NB4 (cell line): Measurements from ENCODE around the gene CADPS2.
A peak's percentile ranks its signal among the peaks of the same experiment; 100 is the strongest.

ENCODE experiments used
- DNase-seq: peaks from one replicate; pipeline ENCODE4 v3.0.0; 2010; ENCODE audit warnings: low read depth
- H3K4me3 ChIP-seq: one replicate; pipeline ENCODE4 v1.5.1; 2011; ENCODE audit warnings: mild to moderate bottlenecking, low read depth, low read length, moderate library complexity
- CTCF ChIP-seq: IDR thresholded peaks from one replicate; pipeline ENCODE4 v1.5.1; 2012; ENCODE audit warnings: low read depth, low read length
- MYC ChIP-seq: IDR thresholded peaks from 2 replicates; pipeline ENCODE4 v1.6.1; 2011; ENCODE audit warnings: low read depth, low read length
- POLR2A ChIP-seq: IDR thresholded peaks from 2 replicates; pipeline ENCODE4 v1.6.1; 2011; ENCODE audit warnings: mild to moderate bottlenecking; ENCODE audit not compliant: insufficient read length; ENCODE audit errors: extremely low read depth
- TF ChIP-seq, protein P1 (sequence below): IDR thresholded peaks from 2 replicates; pipeline ENCODE4 v1.6.1; 2011; ENCODE audit warnings: low read depth, low read length

CADPS2 gene

GRCh38 chr7:122423591-122423990 lies 462.7 kb downstream of the CADPS2 start:
- H3K4me3 ChIP-seq, result no peak overlapping the region
- DNase-seq, result no peak
- TF ChIP-seq CTCF (no peak), MYC (no peak), POLR2A (no peak)
- TF ChIP-seq, protein P1, sequence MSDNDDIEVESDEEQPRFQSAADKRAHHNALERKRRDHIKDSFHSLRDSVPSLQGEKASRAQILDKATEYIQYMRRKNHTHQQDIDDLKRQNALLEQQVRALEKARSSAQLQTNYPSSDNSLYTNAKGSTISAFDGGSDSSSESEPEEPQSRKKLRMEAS, result no peak

GRCh38 chr7:122416336-122416735 lies 469.9 kb downstream of the CADPS2 start:
- no peak overlapping the region for H3K4me3 ChIP-seq
- no peak for DNase-seq
- TF ChIP-seq, protein P1, result no peak
- TF ChIP-seq CTCF (no peak), MYC (no peak), POLR2A (no peak)

DNA sequence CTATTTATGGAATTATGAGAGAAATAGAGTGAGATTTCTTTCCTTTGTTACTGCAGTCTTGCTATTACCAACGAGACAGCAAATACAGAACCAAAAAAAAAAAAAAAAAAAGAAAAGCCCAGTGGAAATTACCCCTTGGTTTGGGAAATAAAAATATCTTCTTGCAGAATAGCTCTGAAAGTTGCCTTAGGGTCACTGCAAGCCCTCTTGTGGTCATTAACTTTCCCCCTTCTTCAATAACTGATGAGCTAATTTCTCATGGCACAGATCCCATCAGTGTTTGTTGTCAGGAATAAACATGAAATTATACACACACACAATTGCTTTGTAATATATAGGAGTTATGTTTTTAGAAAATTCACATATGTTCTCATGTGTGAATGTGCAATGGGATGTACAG lies 470.8 kb downstream of the CADPS2 start:
- DNase-seq, result no peak
- no peak overlapping the region for H3K4me3 ChIP-seq
- no peak for TF ChIP-seq POLR2A
- no peak for TF ChIP-seq CTCF
- TF ChIP-seq MYC, result no peak
- TF ChIP-seq, protein P1, result no peak

- no peak overlapping the region for H3K4me3 ChIP-seq
- DNase-seq, result no peak
- TF ChIP-seq, protein P1, result no peak
These were observed 472.9 kb downstream of the CADPS2 start for GRCh38 chr7:122413339-122413738.

- peak; percentile 18 for DNase-seq
- H3K4me3 ChIP-seq, result no peak overlapping the region
- no peak for TF ChIP-seq POLR2A
- TF ChIP-seq, protein P1, result no peak
These were observed 473.4 kb downstream of the CADPS2 start for GRCh38 chr7:122412883-122413282.

DNA sequence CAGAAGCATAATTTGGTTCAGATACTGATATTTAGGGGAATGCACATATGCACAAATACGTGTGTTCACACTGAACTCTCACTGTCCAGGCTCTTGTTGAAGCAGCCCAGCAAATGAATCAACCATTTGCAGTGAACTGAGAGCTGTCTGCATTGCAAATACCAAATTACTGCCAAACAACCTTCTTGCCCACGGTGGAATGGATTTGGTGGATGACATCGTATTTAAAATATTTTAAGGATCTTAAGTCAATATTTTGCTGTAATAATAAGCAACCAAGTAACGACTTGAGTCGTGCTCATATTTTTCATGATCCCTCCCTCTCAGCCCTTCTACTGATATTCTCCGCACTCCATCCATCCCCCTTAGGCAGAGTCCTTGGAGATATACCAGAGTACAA lies 473.8 kb downstream of the CADPS2 start:
- DNase-seq, result no peak
- H3K4me3 ChIP-seq, result no peak overlapping the region
- no peak for TF ChIP-seq CTCF
- no peak for TF ChIP-seq MYC
- TF ChIP-seq POLR2A, result no peak
- TF ChIP-seq, protein P1, result no peak

- TF ChIP-seq, protein P1, result no peak
- TF ChIP-seq POLR2A (no peak), MYC (no peak), CTCF (no peak)
- DNase-seq, result no peak
- no peak overlapping the region for H3K4me3 ChIP-seq
These were observed 479.1 kb downstream of the CADPS2 start for GRCh38 chr7:122407195-122407594.
